Left colon (tissue), 2 donors: ENCODE measurements around the gene HESX1. TPM values are rescaled to one million over a fixed set of nuclear protein-coding genes. Genes with fewer than 3 reads are reported as not detected.

Experiments used
- ATAC-seq: fragments of 200-7000 bp; cut with Tn5 transposase; one replicate; pipeline ENCODE4 v1.9.1; 2020; ENCODE audit warnings: mild to moderate bottlenecking, moderate library complexity
- DNase-seq, 2 donors: peaks; one replicate each; pipeline ENCODE4 v3.0.0-alpha.2; 2020
- intact Hi-C, 2 donors: fragments of 100-400 bp; cut with DNase I in 1 of 2; cut with micrococcal nuclease in 1 of 2; formaldehyde crosslinking; loops; one replicate each; pipeline versions ENCODE4 v1.11.2 to v1.14.0; 2022; cut with DNase I, micrococcal nuclease
- long read RNA-seq: library from polyadenylated mRNA; unstranded; transcript quantifications from one replicate; pipeline ENCODE4 v2.0.0, GENCODE V29; 2021
- total RNA-seq, 2 donors: library from RNA; stranded (reverse); fragmentation: NEBNext Ultra II Directional; extraction: Animal tissue kit (Norgen Biotek cat#: 25700); gene quantifications; one replicate each; pipeline ENCODE4 v1.2.1, GENCODE V29; 2021
- donor health status: DM: no; HTN: no; CAD: no.
- donor health status: DM: yes; HTN: yes; CAD: no.

The HESX1 gene
- total RNA-seq, result under 1 TPM in 1 of 2 donors, not detected in 1; 0.43 TPM
- long read RNA-seq, partial matches to known transcripts, result 1 of 1 reads
- long read RNA-seq, other reads (novel, unspliced or antisense), result 0 of 1 reads

GRCh38 chr3:57199895-57200297 is at the start of gene HESX1:
HESX1 (minus strand) TSS chr3:57199978; CDS start chr3:57199918, 60 bp downstream.
- ATAC-seq (no peak), DNase-seq (no peak)
- intact Hi-C loops, result no loop called here

GRCh38 chr3:57244946-57245345 is 45.2 kb upstream of the HESX1 start:
- DNase-seq (no peak), ATAC-seq (no peak)
- intact Hi-C loops, result no loop called here

GRCh38 chr3:57234613-57235575 is 35.1 kb upstream of the HESX1 start:
- DNase-seq (no peak), ATAC-seq (no peak)

GRCh38 chr3:57233799-57234198 is 34.0 kb upstream of the HESX1 start:
- intact Hi-C loops, result no loop called here
- DNase-seq (no peak), ATAC-seq (no peak)

More at GRCh38 chr3:57234613-57235575, 35.1 kb upstream of the HESX1 start:
- intact Hi-C loops, result no loop called here

- intact Hi-C loops, result no loop called here
- DNase-seq (no peak), ATAC-seq (no peak)
These were observed 30.2 kb upstream of the HESX1 start for GRCh38 chr3:57230006-57230405.

GRCh38 chr3:57227930-57228751 is 28.4 kb upstream of the HESX1 start:
- ATAC-seq, result peak; percentile 74
- peak; percentile 52 to 76 for DNase-seq
- intact Hi-C loops, result loop anchor here in 1 of 2 donors (10.0 kb wide), 1 partner anchor 233 kb away; no protein-coding TSS in a partner anchor

GRCh38 chr3:57227204-57227929 is 27.6 kb upstream of the HESX1 start, which contains the start of gene APPL1:
APPL1 (plus strand) TSS chr3:57227729; CDS start chr3:57227884, 155 bp downstream.
- intact Hi-C loops, result loop anchor here in 1 of 2 donors (10.0 kb wide), 1 partner anchor 233 kb away; no protein-coding TSS in a partner anchor
- DNase-seq (peak; percentile 91 to 94), ATAC-seq (peak; percentile 88)

- no peak for DNase-seq
- ATAC-seq, result no peak
- intact Hi-C loops, result loop anchor here in 1 of 2 donors (10.0 kb wide), 1 partner anchor 231 kb away; no protein-coding TSS in a partner anchor
These were observed 26.4 kb upstream of the HESX1 start for GRCh38 chr3:57226176-57226575.

- no peak for DNase-seq
- intact Hi-C loops, result loop anchor here in 1 of 2 donors (5.0 to 10.0 kb wide), 2 partner anchors 123 to 230 kb away; no protein-coding TSS in a partner anchor
- ATAC-seq, result no peak
These were observed 25.1 kb upstream of the HESX1 start for GRCh38 chr3:57224856-57225255.

- ATAC-seq (no peak), DNase-seq (no peak)
- intact Hi-C loops, result loop anchor here in 1 of 2 donors (5.0 to 10.0 kb wide), 2 partner anchors 120 to 227 kb away; no protein-coding TSS in a partner anchor
These were observed 22.1 kb upstream of the HESX1 start for GRCh38 chr3:57221883-57222282.

GRCh38 chr3:57206423-57206822 is 6.6 kb upstream of the HESX1 start:
- ATAC-seq, result no peak
- intact Hi-C loops, result no loop called here
- no peak for DNase-seq

GRCh38 chr3:57194641-57195040 is 5.1 kb downstream of the HESX1 start:
- ATAC-seq (no peak), DNase-seq (no peak)
- intact Hi-C loops, result no loop called here

GRCh38 chr3:57192028-57192427 is 7.8 kb downstream of the HESX1 start:
- intact Hi-C loops, result no loop called here
- DNase-seq (no peak), ATAC-seq (no peak)

GRCh38 chr3:57184526-57184925 is 15.3 kb downstream of the HESX1 start:
- DNase-seq (no peak), ATAC-seq (no peak)
- intact Hi-C loops, result no loop called here

- DNase-seq (no peak), ATAC-seq (peak; percentile 57)
These were observed 20.0 kb downstream of the HESX1 start for GRCh38 chr3:57179580-57180410.

GRCh38 chr3:57176045-57176444 is 23.7 kb downstream of the HESX1 start:
- intact Hi-C loops, result no loop called here
- ATAC-seq (no peak), DNase-seq (no peak)

More at GRCh38 chr3:57179580-57180410, 20.0 kb downstream of the HESX1 start:
- intact Hi-C loops, result no loop called here

GRCh38 chr3:57173687-57174086 is 26.1 kb downstream of the HESX1 start:
- ATAC-seq (no peak), DNase-seq (no peak)
- intact Hi-C loops, result no loop called here
